H9 (cell line): Measurements from ENCODE around the gene PLAAT3. TPM values are rescaled to one million over a fixed set of nuclear protein-coding genes. Genes with fewer than 3 reads are reported as not detected.

ENCODE experiments used
- DNase-seq: peaks from one replicate; pipeline ENCODE4 v3.0.0-alpha.2; 2017
- H2AFZ ChIP-seq: one replicate; pipeline ENCODE4 v1.6.1; 2013; ENCODE audit warnings: mild to moderate bottlenecking, low read length, control low read depth, moderate library complexity
- H2AK5ac ChIP-seq: 2 replicates; pipeline ENCODE4 v1.6.1; 2013; ENCODE audit warnings: low read length, control low read depth, mixed read lengths; ENCODE audit not compliant: insufficient read length
- H2BK120ac ChIP-seq: one replicate; pipeline ENCODE4 v1.6.1; 2013; ENCODE audit warnings: low read depth, mild to moderate bottlenecking, low read length, control low read depth, inconsistent platforms; ENCODE audit not compliant: poor library complexity, severe bottlenecking
- H2BK12ac ChIP-seq: 2 replicates; pipeline ENCODE4 v1.6.1; 2013; ENCODE audit warnings: low read length, control low read depth, mixed read lengths, low read depth; ENCODE audit not compliant: insufficient read length
- H2BK15ac ChIP-seq: 2 replicates; pipeline ENCODE4 v1.6.1; 2013; ENCODE audit warnings: low read depth, low read length, control low read depth
- H2BK20ac ChIP-seq: one replicate; pipeline ENCODE4 v1.6.1; 2013; ENCODE audit warnings: low read depth, mild to moderate bottlenecking, low read length, control low read depth, inconsistent platforms; ENCODE audit not compliant: poor library complexity, severe bottlenecking
- H2BK5ac ChIP-seq: 2 replicates; pipeline ENCODE4 v1.6.1; 2013; ENCODE audit warnings: low read length, control low read depth, mixed read lengths; ENCODE audit not compliant: insufficient read length
- H3K14ac ChIP-seq: 2 replicates; pipeline ENCODE4 v1.6.1; 2013; ENCODE audit warnings: low read length, control low read depth; ENCODE audit not compliant: insufficient read depth
- H3K18ac ChIP-seq: 2 replicates; pipeline ENCODE4 v1.6.1; 2013; ENCODE audit warnings: low read depth, mild to moderate bottlenecking, mixed read lengths, low read length, control low read depth; ENCODE audit not compliant: insufficient read length
- H3K23ac ChIP-seq: 2 replicates; pipeline ENCODE4 v1.6.1; 2013; ENCODE audit warnings: low read length, control low read depth, mixed read lengths, low read depth; ENCODE audit not compliant: insufficient read length
- H3K23me2 ChIP-seq: 2 replicates; pipeline ENCODE4 v1.6.1; 2013; ENCODE audit warnings: low read depth, mild to moderate bottlenecking, mixed read lengths, low read length, control low read depth; ENCODE audit not compliant: insufficient read length, poor library complexity, severe bottlenecking
- H3K27ac ChIP-seq: 2 replicates; pipeline ENCODE4 v1.5.1; 2013; ENCODE audit warnings: low read length, control low read depth, mixed read lengths, low read depth; ENCODE audit not compliant: insufficient read length
- H3K27me3 ChIP-seq: 2 replicates; pipeline ENCODE4 v1.6.1; 2013; ENCODE audit warnings: low read length, control low read depth, inconsistent platforms; ENCODE audit not compliant: insufficient read depth
- H3K4ac ChIP-seq: 2 replicates; pipeline ENCODE4 v1.6.1; 2013; ENCODE audit warnings: low read depth, mild to moderate bottlenecking, control low read depth, inconsistent platforms, low read length, moderate library complexity
- H3K4me1 ChIP-seq: 2 replicates; pipeline ENCODE4 v1.6.1; 2013; ENCODE audit warnings: low read length, control low read depth, inconsistent platforms; ENCODE audit not compliant: insufficient read depth
- H3K4me2 ChIP-seq: 2 replicates; pipeline ENCODE4 v1.6.1; 2013; ENCODE audit warnings: low read length, control low read depth, mixed read lengths; ENCODE audit not compliant: insufficient read length, insufficient read depth
- H3K56ac ChIP-seq: 2 replicates; pipeline ENCODE4 v1.6.1; 2013; ENCODE audit warnings: low read depth, mild to moderate bottlenecking, mixed read lengths, low read length, control low read depth; ENCODE audit not compliant: insufficient read length
- H3K79me1 ChIP-seq: 2 replicates; pipeline ENCODE4 v1.6.1; 2013; ENCODE audit warnings: low read depth, mild to moderate bottlenecking, moderate library complexity, low read length, control low read depth, inconsistent platforms; ENCODE audit not compliant: insufficient read depth, poor library complexity, severe bottlenecking
- H3K79me2 ChIP-seq: 2 replicates; pipeline ENCODE4 v1.6.1; 2013; ENCODE audit warnings: low read length, control low read depth, inconsistent platforms; ENCODE audit not compliant: insufficient read depth
- H3K9ac ChIP-seq: 2 replicates; pipeline ENCODE4 v1.6.1; 2013; ENCODE audit warnings: low read length, control low read depth, mixed read lengths; ENCODE audit not compliant: insufficient read length; ENCODE audit errors: extremely low read depth
- H3K9me3 ChIP-seq: one replicate; pipeline ENCODE4 v1.6.1; 2013; ENCODE audit warnings: low read depth, low read length, inconsistent platforms; ENCODE audit not compliant: control insufficient read depth
- H3T11ph ChIP-seq: one replicate; pipeline ENCODE4 v1.6.1; 2013; ENCODE audit warnings: mild to moderate bottlenecking, low read length, control low read depth, inconsistent platforms
- H4K20me1 ChIP-seq: one replicate; pipeline ENCODE4 v1.6.1; 2013; ENCODE audit not compliant: control insufficient read depth, insufficient read length, insufficient read depth
- H4K5ac ChIP-seq: 2 replicates; pipeline ENCODE4 v1.6.1; 2013; ENCODE audit warnings: low read depth, mild to moderate bottlenecking, mixed read lengths, low read length, control low read depth; ENCODE audit not compliant: insufficient read length
- H4K8ac ChIP-seq: replicated peaks from 2 replicates; pipeline ENCODE4 v1.6.1; 2013; ENCODE audit warnings: low read length, control low read depth, mixed read lengths, low read depth; ENCODE audit not compliant: insufficient read length
- H4K91ac ChIP-seq: 2 replicates; pipeline ENCODE4 v1.6.1; 2013; ENCODE audit warnings: low read depth, mild to moderate bottlenecking, moderate library complexity, mixed read lengths, low read length, control low read depth; ENCODE audit not compliant: insufficient read length
- H3K27ac Mint-ChIP-seq, 3 experiments: 2 replicates in 2 of 3; 3 replicates in 1 of 3; pipeline ENCODE4 v1.8.0; 2020 to 2021; ENCODE audit warnings: mixed read lengths in 3 of 3, mild to moderate bottlenecking in 1 of 3, moderate library complexity in 1 of 3
- H3K27me3 Mint-ChIP-seq: 2 replicates; pipeline ENCODE4 v1.8.0; 2021; ENCODE audit warnings: low read depth, mild to moderate bottlenecking, moderate library complexity, mixed read lengths
- H3K36me3 Mint-ChIP-seq, 3 experiments: 2 replicates in 2 of 3; 3 replicates in 1 of 3; pipeline ENCODE4 v1.8.0; 2020 to 2021; ENCODE audit warnings: low read depth in 3 of 3, mixed read lengths in 3 of 3; ENCODE audit not compliant: insufficient read depth in 1 of 3
- H3K4me1 Mint-ChIP-seq, 2 experiments: 2 replicates each; pipeline ENCODE4 v1.8.0; 2020; ENCODE audit warnings: mixed read lengths in 2 of 2
- H3K4me3 Mint-ChIP-seq, 2 experiments: 2 replicates in 1 of 2; 3 replicates in 1 of 2; pipeline ENCODE4 v1.8.0; 2020 to 2021; ENCODE audit warnings: mild to moderate bottlenecking in 2 of 2, mixed read lengths in 2 of 2, moderate library complexity in 1 of 2
- H3K9me3 Mint-ChIP-seq, 2 experiments: 2 replicates in 1 of 2; 3 replicates in 1 of 2; pipeline ENCODE4 v1.8.0; 2020; ENCODE audit warnings: mild to moderate bottlenecking in 2 of 2, mixed read lengths in 2 of 2, moderate library complexity in 1 of 2
- WGBS: extraction: QIAGEN DNeasy Blood & Tissue Kit; methylation state at CpG from one replicate; pipeline ENCODE4 v1.1.7; 2013; ENCODE audit warnings: missing lambda C conversion rate, low lambda C conversion rate, mixed read lengths; ENCODE audit not compliant: insufficient read length; ENCODE audit errors: extremely low coverage; 5-methylcytosine and 5-hydroxymethylcytosine counted together
- total RNA-seq: library from RNA; stranded (reverse); gene quantifications from 2 replicates; pipeline ENCODE4 v1.2.1, GENCODE V29; 2021
- TF ChIP-seq, protein P1 (sequence below): fragments of 200-600 bp; sonication (generic); conservative IDR thresholded peaks from 3 replicates; pipeline ENCODE4 v1.8.0; 2021; ENCODE audit warnings: antibody characterized with exemption, mild to moderate bottlenecking

Gene PLAAT3
- total RNA-seq, 1 experiment from 2014 or later = 188 TPM

DNA sequence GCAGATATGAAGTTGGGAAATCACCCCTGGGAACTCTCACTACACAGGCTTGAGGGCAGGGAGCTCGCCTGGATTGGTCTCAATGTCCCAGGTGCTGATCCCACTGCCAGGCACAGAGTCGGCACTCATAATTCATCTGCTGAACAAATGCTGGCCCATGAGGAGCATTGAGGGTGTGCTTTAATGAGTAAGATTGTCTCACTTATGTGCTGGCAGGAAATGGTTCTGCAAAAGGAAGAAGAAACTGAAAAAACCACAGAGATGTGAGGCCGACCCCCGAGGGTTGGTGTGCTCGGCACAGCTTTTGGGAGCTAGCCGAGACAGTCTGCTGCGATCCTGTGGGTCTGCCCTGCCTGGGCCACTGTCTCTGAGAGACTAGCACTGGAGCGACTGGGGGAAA is 60.5 kb downstream of the PLAAT3 start:
- 0 out of 2 replicates have a peak, but pooled peaks cover 4% of the 10 kb centered on the region for H3K4me1 ChIP-seq
- no peaks in the 10 kb centered on the region for H3K79me2 ChIP-seq
- no peak overlapping the region for H3T11ph ChIP-seq
- H2BK20ac ChIP-seq = no peak overlapping the region
- H4K8ac ChIP-seq = no peak overlapping the region
- H3K14ac ChIP-seq = no peak overlapping the region
- H4K91ac ChIP-seq = no peak overlapping the region
- no peak overlapping the region for H3K4me2 ChIP-seq
- no peaks in the 10 kb centered on the region for H3K23me2 ChIP-seq
- H3K4ac ChIP-seq = no peak overlapping the region
- H3K56ac ChIP-seq = no peak overlapping the region
- no peaks in the 10 kb centered on the region for H3K79me1 ChIP-seq
- DNase-seq = peak; percentile 29
- no peak overlapping the region for H2BK12ac ChIP-seq
- H3K23ac ChIP-seq = no peak overlapping the region
- no peak overlapping the region for H3K4me3 Mint-ChIP-seq
- H3K4me1 Mint-ChIP-seq = peaks cover 36 to 41% of the 10 kb centered on the region in 2 experiments
- H4K5ac ChIP-seq = no peak overlapping the region
- peak overlapping the region in 1 of 3 experiments; percentile 79; a peak in 1 of 7 replicates for H3K27ac Mint-ChIP-seq
- TF ChIP-seq, protein P1, sequence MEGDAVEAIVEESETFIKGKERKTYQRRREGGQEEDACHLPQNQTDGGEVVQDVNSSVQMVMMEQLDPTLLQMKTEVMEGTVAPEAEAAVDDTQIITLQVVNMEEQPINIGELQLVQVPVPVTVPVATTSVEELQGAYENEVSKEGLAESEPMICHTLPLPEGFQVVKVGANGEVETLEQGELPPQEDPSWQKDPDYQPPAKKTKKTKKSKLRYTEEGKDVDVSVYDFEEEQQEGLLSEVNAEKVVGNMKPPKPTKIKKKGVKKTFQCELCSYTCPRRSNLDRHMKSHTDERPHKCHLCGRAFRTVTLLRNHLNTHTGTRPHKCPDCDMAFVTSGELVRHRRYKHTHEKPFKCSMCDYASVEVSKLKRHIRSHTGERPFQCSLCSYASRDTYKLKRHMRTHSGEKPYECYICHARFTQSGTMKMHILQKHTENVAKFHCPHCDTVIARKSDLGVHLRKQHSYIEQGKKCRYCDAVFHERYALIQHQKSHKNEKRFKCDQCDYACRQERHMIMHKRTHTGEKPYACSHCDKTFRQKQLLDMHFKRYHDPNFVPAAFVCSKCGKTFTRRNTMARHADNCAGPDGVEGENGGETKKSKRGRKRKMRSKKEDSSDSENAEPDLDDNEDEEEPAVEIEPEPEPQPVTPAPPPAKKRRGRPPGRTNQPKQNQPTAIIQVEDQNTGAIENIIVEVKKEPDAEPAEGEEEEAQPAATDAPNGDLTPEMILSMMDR = no peak
- no peak overlapping the region for H3K27ac ChIP-seq
- no peaks in the 10 kb centered on the region for H4K20me1 ChIP-seq
- peaks cover 3 to 4% of the 10 kb centered on the region in 2 experiments; a peak in 2 of 5 replicates for H3K9me3 Mint-ChIP-seq
- WGBS = no CpG with 5 or more reads among the region's 8 CpGs
- H3K18ac ChIP-seq = no peak overlapping the region
- H3K9me3 ChIP-seq = no peaks in the 10 kb centered on the region
- H2BK15ac ChIP-seq = no peak overlapping the region
- no peaks in the 10 kb centered on the region for H3K27me3 ChIP-seq
- no peaks in the 10 kb centered on the region; the same call in 1 of the 2 replicates for H3K27me3 Mint-ChIP-seq
- H3K9ac ChIP-seq = no peak overlapping the region
- H3K36me3 Mint-ChIP-seq = peaks cover 0 to 6% (median 0%) of the 10 kb centered on the region in 3 experiments; a peak in 4 of 7 replicates
- H2BK120ac ChIP-seq = no peak overlapping the region
- no peak overlapping the region for H2BK5ac ChIP-seq
- H2AK5ac ChIP-seq = no peak overlapping the region
- H2AFZ ChIP-seq = no peak overlapping the region
